ENCODE results near the gene ACACA.

ACACA gene

GRCh38 chr17:37121616-37122015 lies 285.0 kb downstream of the ACACA start:
- Histone ChIP-seq H3K4me3 (ENCODE audit: low read length) (no peak overlapping the region), H3K9me3 (ENCODE audit: control insufficient read depth, insufficient read depth, low read length) (no peaks in the 10 kb centered on the region), H3K36me3 (ENCODE audit: control insufficient read depth, low read length) (peaks cover 86% of the 10 kb centered on the region), H3K27me3 (ENCODE audit: control insufficient read depth, low read length) (no peaks in the 10 kb centered on the region), H3K79me2 (ENCODE audit: control insufficient read depth, low read length) (no peaks in the 10 kb centered on the region), H3K27ac (ENCODE audit: low read depth, low read length) (no peak overlapping the region), H3K9me2 (replicated peaks; ENCODE audit: control insufficient read depth, low read length) (no peaks in the 10 kb centered on the region), H4K20me1 (ENCODE audit: control insufficient read depth, insufficient read depth, low read depth, low read length) (no peaks in the 10 kb centered on the region), H3F3A (ENCODE audit: control insufficient read depth, insufficient read depth) (no peaks in the 10 kb centered on the region), H3K4me1 (ENCODE audit: control insufficient read depth, low read length) (no peaks in the 10 kb centered on the region), H3K4me2 (ENCODE audit: low read length) (no peak overlapping the region)
- TF ChIP-seq EZH2phosphoT487 (IDR thresholded peaks at IDR 0.05; ENCODE audit: borderline replicate concordance, low read length), result no peak
- no peak for TF ChIP-seq CTCF (IDR thresholded peaks at IDR 0.05; ENCODE audit: low read depth, low read length, poor library complexity, severe bottlenecking)

- Histone ChIP-seq H3K36me3 (ENCODE audit: control insufficient read depth, low read length) (peaks cover 70% of the 10 kb centered on the region), H3F3A (ENCODE audit: control insufficient read depth, insufficient read depth) (no peaks in the 10 kb centered on the region)
- TF ChIP-seq EZH2phosphoT487 (IDR thresholded peaks at IDR 0.05; ENCODE audit: borderline replicate concordance, low read length) (no peak), CTCF (IDR thresholded peaks at IDR 0.05; ENCODE audit: low read depth, low read length, poor library complexity, severe bottlenecking) (no peak)
Measured at GRCh38 chr17:37118366-37119137, 288.1 kb downstream of the ACACA start.

GRCh38 chr17:37117373-37118142 lies 289.1 kb downstream of the ACACA start:
- H3K27ac ChIP-seq (ENCODE audit: low read depth, low read length), result no peak overlapping the region
- H3K79me2 ChIP-seq (ENCODE audit: control insufficient read depth, low read length), result no peaks in the 10 kb centered on the region
- no peaks in the 10 kb centered on the region for H3K27me3 ChIP-seq (ENCODE audit: control insufficient read depth, low read length)
- H4K20me1 ChIP-seq (ENCODE audit: control insufficient read depth, insufficient read depth, low read depth, low read length), result no peaks in the 10 kb centered on the region
- H3K36me3 ChIP-seq (ENCODE audit: control insufficient read depth, low read length), result peaks cover 70% of the 10 kb centered on the region
- H3F3A ChIP-seq (ENCODE audit: control insufficient read depth, insufficient read depth), result no peaks in the 10 kb centered on the region
- no peaks in the 10 kb centered on the region for H3K9me3 ChIP-seq (ENCODE audit: control insufficient read depth, insufficient read depth, low read length)
- H3K9me2 ChIP-seq (replicated peaks; ENCODE audit: control insufficient read depth, low read length), result no peaks in the 10 kb centered on the region
- TF ChIP-seq EZH2phosphoT487 (IDR thresholded peaks at IDR 0.05; ENCODE audit: borderline replicate concordance, low read length), result no peak
- no peak overlapping the region for H3K4me3 ChIP-seq (ENCODE audit: low read length)
- H3K4me2 ChIP-seq (ENCODE audit: low read length), result no peak overlapping the region
- H3K4me1 ChIP-seq (ENCODE audit: control insufficient read depth, low read length), result no peaks in the 10 kb centered on the region

More at GRCh38 chr17:37118366-37119137, 288.1 kb downstream of the ACACA start:
- H3K4me1 ChIP-seq (ENCODE audit: control insufficient read depth, low read length), result no peaks in the 10 kb centered on the region
- H3K9me3 ChIP-seq (ENCODE audit: control insufficient read depth, insufficient read depth, low read length), result no peaks in the 10 kb centered on the region
- H3K27ac ChIP-seq (ENCODE audit: low read depth, low read length), result no peak overlapping the region
- H3K79me2 ChIP-seq (ENCODE audit: control insufficient read depth, low read length), result no peaks in the 10 kb centered on the region
- H4K20me1 ChIP-seq (ENCODE audit: control insufficient read depth, insufficient read depth, low read depth, low read length), result no peaks in the 10 kb centered on the region
- no peaks in the 10 kb centered on the region for H3K27me3 ChIP-seq (ENCODE audit: control insufficient read depth, low read length)
- no peaks in the 10 kb centered on the region for H3K9me2 ChIP-seq (replicated peaks; ENCODE audit: control insufficient read depth, low read length)
- no peak overlapping the region for H3K4me2 ChIP-seq (ENCODE audit: low read length)
- no peak overlapping the region for H3K4me3 ChIP-seq (ENCODE audit: low read length)

All from DOHH2 (cell line).